Ovary (tissue), 3 donors: ENCODE results near the gene KCNH6.

ENCODE experiments used
- CTCF ChIP-seq, 3 donors: fragments of 450-650 bp in 2 of 3; fragments of 200-600 bp in 1 of 3; IDR thresholded peaks; one replicate each; pipeline versions ENCODE4 v1.5.1 to v1.8.0; 2016 to 2022; ENCODE audit warnings: antibody characterized with exemption in 3 of 3, mild to moderate bottlenecking in 1 of 3
- EP300 ChIP-seq: sonication (generic); formaldehyde crosslinking; IDR thresholded peaks from one replicate; pipeline ENCODE4 v1.6.1; 2017; ENCODE audit warnings: antibody characterized with exemption
- donor health status: DM: no; HTN: no; CAD: no.

- no peak for TF ChIP-seq CTCF (IDR thresholded peaks at IDR 0.05)
- TF ChIP-seq EP300, result no peak
These were observed 39.2 kb upstream of the KCNH6 start for GRCh38 chr17:63483655-63484575.
